ENCODE measurements around the gene NPIPB2.

Gene NPIPB2

GRCh38 chr16:11915644-11916523 lies 26.0 kb downstream of the NPIPB2 start, which contains the start of gene GSPT1:
Gene GSPT1 (minus strand): TSS chr16:11915956. CDS start chr16:11915720, 236 bp downstream.
- 0 out of 2 replicates have a peak, but pooled peaks have one; percentile 2 for TF ChIP-seq TEAD4 (IDR thresholded peaks at IDR 0.05)
- TF ChIP-seq TCF12 (IDR thresholded peaks at IDR 0.05; ENCODE audit: low read depth) = peak; percentile 88
- TF ChIP-seq CREB1 (IDR thresholded peaks at IDR 0.05; ENCODE audit: low read depth) = peak; percentile 64
- TF ChIP-seq MAX (IDR thresholded peaks at IDR 0.05) = peak; percentile 89
- TF ChIP-seq EGR1 (IDR thresholded peaks at IDR 0.05) = peak; percentile 70
- peak; percentile 33; the same call in 1 of the 2 replicates for TF ChIP-seq ZBTB7A (IDR thresholded peaks at IDR 0.05; ENCODE audit: low read depth)
- TF ChIP-seq TAF1 (IDR thresholded peaks at IDR 0.05; ENCODE audit: low read depth) = peak; percentile 64
- TF ChIP-seq CEBPB (IDR thresholded peaks at IDR 0.05) = no peak
- TF ChIP-seq NFIC (IDR thresholded peaks at IDR 0.05) = no peak; the same call in 1 of the 2 replicates
- TF ChIP-seq EP300 (IDR thresholded peaks at IDR 0.05; ENCODE audit: borderline replicate concordance) = peak; percentile 41; the same call in 1 of the 2 replicates
- TF ChIP-seq YY1 (IDR thresholded peaks at IDR 0.05; ENCODE audit: low read depth) = peak; percentile 49; the same call in 1 of the 2 replicates
- 0 out of 2 replicates have a peak, but pooled peaks have one; percentile 25 for TF ChIP-seq FOXM1 (IDR thresholded peaks at IDR 0.05; ENCODE audit: borderline replicate concordance, low read depth)
- TF ChIP-seq, protein P1, sequence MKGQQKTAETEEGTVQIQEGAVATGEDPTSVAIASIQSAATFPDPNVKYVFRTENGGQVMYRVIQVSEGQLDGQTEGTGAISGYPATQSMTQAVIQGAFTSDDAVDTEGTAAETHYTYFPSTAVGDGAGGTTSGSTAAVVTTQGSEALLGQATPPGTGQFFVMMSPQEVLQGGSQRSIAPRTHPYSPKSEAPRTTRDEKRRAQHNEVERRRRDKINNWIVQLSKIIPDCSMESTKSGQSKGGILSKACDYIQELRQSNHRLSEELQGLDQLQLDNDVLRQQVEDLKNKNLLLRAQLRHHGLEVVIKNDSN (IDR thresholded peaks at IDR 0.05) = peak; percentile 55; the same call in 1 of the 2 replicates
- TF ChIP-seq RAD21 (IDR thresholded peaks at IDR 0.05; ENCODE audit: low read depth) = no peak
- TF ChIP-seq, protein P2, sequence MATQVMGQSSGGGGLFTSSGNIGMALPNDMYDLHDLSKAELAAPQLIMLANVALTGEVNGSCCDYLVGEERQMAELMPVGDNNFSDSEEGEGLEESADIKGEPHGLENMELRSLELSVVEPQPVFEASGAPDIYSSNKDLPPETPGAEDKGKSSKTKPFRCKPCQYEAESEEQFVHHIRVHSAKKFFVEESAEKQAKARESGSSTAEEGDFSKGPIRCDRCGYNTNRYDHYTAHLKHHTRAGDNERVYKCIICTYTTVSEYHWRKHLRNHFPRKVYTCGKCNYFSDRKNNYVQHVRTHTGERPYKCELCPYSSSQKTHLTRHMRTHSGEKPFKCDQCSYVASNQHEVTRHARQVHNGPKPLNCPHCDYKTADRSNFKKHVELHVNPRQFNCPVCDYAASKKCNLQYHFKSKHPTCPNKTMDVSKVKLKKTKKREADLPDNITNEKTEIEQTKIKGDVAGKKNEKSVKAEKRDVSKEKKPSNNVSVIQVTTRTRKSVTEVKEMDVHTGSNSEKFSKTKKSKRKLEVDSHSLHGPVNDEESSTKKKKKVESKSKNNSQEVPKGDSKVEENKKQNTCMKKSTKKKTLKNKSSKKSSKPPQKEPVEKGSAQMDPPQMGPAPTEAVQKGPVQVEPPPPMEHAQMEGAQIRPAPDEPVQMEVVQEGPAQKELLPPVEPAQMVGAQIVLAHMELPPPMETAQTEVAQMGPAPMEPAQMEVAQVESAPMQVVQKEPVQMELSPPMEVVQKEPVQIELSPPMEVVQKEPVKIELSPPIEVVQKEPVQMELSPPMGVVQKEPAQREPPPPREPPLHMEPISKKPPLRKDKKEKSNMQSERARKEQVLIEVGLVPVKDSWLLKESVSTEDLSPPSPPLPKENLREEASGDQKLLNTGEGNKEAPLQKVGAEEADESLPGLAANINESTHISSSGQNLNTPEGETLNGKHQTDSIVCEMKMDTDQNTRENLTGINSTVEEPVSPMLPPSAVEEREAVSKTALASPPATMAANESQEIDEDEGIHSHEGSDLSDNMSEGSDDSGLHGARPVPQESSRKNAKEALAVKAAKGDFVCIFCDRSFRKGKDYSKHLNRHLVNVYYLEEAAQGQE (IDR thresholded peaks at IDR 0.05; ENCODE audit: low read depth) = no peak

- TF ChIP-seq, protein P1 (IDR thresholded peaks at IDR 0.05) = 0 out of 2 replicates have a peak, but pooled peaks have one; percentile 22
- no peak for TF ChIP-seq RAD21 (IDR thresholded peaks at IDR 0.05; ENCODE audit: low read depth)
These were observed 26.7 kb downstream of the NPIPB2 start for GRCh38 chr16:11915114-11915643.

DNA sequence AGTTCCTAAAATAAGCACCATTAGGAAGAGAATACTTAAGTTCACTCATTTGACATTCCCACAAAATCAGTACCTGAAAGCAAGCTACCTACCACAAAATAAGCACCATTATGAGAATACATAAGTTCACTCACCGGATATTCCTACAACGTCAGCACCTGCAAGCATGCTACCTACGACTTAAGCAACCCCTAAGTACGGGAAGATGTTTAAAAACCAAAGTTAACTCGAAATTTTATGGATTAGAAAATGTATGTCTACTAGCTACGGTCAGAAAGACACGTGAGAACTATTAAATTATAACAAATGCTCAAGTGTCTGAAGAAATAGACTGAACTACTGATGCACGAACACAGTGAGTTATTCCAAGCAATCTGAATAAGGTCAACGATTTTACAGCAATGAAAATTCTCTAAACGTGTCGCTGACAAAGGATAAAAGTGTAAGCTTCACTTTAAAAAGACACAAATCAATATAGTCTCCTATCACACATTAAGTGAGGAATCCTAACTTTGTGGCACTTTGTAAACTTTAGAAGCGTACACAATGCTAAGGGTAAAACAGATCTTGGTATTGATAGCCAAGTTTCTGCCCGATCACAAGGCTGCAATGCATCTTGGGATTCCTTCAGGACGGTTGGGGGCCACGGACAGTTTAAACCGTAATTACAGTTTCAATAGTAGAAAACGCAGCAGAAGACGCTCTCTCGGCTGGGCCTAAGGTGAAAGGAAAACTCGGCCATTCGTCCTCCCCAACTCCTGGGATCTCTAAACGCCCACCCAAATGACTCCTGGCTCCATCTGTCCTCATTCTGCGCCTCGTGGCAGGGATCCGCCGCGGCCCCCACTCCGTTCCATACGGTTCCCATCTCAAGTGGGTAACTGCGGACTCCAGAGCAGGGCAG lies 27.4 kb downstream of the NPIPB2 start:
- TF ChIP-seq YY1 (IDR thresholded peaks at IDR 0.05; ENCODE audit: low read depth) = no peak
- TF ChIP-seq RAD21 (IDR thresholded peaks at IDR 0.05; ENCODE audit: low read depth) = no peak
- TF ChIP-seq ZBTB7A (IDR thresholded peaks at IDR 0.05; ENCODE audit: low read depth) = no peak
- no peak for TF ChIP-seq TAF1 (IDR thresholded peaks at IDR 0.05; ENCODE audit: low read depth)
- TF ChIP-seq MAX (IDR thresholded peaks at IDR 0.05) = no peak; the same call in 1 of the 2 replicates
- no peak for TF ChIP-seq TCF12 (IDR thresholded peaks at IDR 0.05; ENCODE audit: low read depth)
- TF ChIP-seq TEAD4 (IDR thresholded peaks at IDR 0.05) = no peak
- no peak for TF ChIP-seq CEBPB (IDR thresholded peaks at IDR 0.05)
- no peak for TF ChIP-seq CREB1 (IDR thresholded peaks at IDR 0.05; ENCODE audit: low read depth)
- no peak for TF ChIP-seq EGR1 (IDR thresholded peaks at IDR 0.05)
- TF ChIP-seq NFIC (IDR thresholded peaks at IDR 0.05) = no peak

GRCh38 chr16:11913425-11914079 lies 28.3 kb downstream of the NPIPB2 start:
- TF ChIP-seq, protein P2 (IDR thresholded peaks at IDR 0.05; ENCODE audit: low read depth) = no peak
- TF ChIP-seq, protein P1 (IDR thresholded peaks at IDR 0.05) = no peak
- no peak for TF ChIP-seq CREB1 (IDR thresholded peaks at IDR 0.05; ENCODE audit: low read depth)
- no peak for TF ChIP-seq NFIC (IDR thresholded peaks at IDR 0.05)
- TF ChIP-seq EGR1 (IDR thresholded peaks at IDR 0.05) = no peak
- TF ChIP-seq ZBTB7A (IDR thresholded peaks at IDR 0.05; ENCODE audit: low read depth) = no peak
- TF ChIP-seq EP300 (IDR thresholded peaks at IDR 0.05; ENCODE audit: borderline replicate concordance) = no peak
- no peak for TF ChIP-seq YY1 (IDR thresholded peaks at IDR 0.05; ENCODE audit: low read depth)
- TF ChIP-seq TAF1 (IDR thresholded peaks at IDR 0.05; ENCODE audit: low read depth) = no peak
- no peak for TF ChIP-seq FOXM1 (IDR thresholded peaks at IDR 0.05; ENCODE audit: borderline replicate concordance, low read depth)
- no peak for TF ChIP-seq TCF12 (IDR thresholded peaks at IDR 0.05; ENCODE audit: low read depth)
- no peak for TF ChIP-seq TEAD4 (IDR thresholded peaks at IDR 0.05)
